ENCODE measurements around the gene CARD9.

CARD9 gene

DNA sequence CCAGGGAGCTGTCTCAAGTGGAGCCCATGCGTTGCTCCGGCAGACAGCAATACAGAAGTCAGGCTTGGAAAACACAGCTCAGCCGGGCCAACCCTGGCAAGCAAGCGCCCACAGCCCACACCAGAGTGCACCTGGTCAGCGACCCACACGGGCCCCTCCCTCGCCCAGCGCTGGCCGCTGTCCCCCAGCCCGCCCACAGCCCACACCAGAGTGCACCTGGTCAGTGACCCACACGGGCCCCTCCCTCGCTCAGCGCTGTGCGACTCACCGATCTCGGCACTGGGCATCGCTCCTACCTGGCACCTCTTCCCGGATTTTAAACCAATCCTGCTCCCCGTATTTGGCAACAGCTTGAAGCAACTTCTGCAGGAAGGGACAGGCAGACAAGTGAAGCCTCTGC, 13.7 kb upstream of the CARD9 start:
- TF ChIP-seq, protein P1, sequence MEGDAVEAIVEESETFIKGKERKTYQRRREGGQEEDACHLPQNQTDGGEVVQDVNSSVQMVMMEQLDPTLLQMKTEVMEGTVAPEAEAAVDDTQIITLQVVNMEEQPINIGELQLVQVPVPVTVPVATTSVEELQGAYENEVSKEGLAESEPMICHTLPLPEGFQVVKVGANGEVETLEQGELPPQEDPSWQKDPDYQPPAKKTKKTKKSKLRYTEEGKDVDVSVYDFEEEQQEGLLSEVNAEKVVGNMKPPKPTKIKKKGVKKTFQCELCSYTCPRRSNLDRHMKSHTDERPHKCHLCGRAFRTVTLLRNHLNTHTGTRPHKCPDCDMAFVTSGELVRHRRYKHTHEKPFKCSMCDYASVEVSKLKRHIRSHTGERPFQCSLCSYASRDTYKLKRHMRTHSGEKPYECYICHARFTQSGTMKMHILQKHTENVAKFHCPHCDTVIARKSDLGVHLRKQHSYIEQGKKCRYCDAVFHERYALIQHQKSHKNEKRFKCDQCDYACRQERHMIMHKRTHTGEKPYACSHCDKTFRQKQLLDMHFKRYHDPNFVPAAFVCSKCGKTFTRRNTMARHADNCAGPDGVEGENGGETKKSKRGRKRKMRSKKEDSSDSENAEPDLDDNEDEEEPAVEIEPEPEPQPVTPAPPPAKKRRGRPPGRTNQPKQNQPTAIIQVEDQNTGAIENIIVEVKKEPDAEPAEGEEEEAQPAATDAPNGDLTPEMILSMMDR (IDR thresholded peaks at IDR 0.05; ENCODE audit: insufficient read depth, low read depth, low read length, missing control alignments): no peak
- DNase-seq (ENCODE audit: low read depth): no peak
- H3K4me3 ChIP-seq (ENCODE audit: low read length): no peak overlapping the region

DNA sequence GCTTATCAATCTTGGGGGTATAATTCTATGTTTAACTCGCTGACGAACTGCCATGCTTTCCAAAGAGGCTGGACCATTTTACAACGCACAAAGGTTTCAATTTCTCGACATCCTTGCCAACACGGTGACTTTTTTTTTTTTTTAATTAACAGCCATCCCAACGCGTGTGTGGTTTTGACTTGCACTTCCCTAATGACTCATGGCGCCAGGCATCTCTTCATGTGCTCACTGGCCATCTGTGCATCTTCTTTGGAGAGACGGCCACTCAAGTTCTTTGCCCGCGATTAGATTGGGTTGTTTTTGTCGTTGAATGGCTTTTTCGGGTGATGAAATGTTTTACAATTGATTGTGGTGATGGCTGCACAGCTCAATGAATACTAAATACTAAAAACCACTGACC, 12.5 kb upstream of the CARD9 start:
- no peak overlapping the region for H3K4me3 ChIP-seq (ENCODE audit: low read length)
- TF ChIP-seq, protein P1 (IDR thresholded peaks at IDR 0.05; ENCODE audit: insufficient read depth, low read depth, low read length, missing control alignments): no peak
- no peak for DNase-seq (ENCODE audit: low read depth)

- DNase-seq (ENCODE audit: low read depth): no peak
- no peak overlapping the region for H3K4me3 ChIP-seq (ENCODE audit: low read length)
Measured at GRCh38 chr9:136385015-136385414, 11.5 kb upstream of the CARD9 start.

DNA sequence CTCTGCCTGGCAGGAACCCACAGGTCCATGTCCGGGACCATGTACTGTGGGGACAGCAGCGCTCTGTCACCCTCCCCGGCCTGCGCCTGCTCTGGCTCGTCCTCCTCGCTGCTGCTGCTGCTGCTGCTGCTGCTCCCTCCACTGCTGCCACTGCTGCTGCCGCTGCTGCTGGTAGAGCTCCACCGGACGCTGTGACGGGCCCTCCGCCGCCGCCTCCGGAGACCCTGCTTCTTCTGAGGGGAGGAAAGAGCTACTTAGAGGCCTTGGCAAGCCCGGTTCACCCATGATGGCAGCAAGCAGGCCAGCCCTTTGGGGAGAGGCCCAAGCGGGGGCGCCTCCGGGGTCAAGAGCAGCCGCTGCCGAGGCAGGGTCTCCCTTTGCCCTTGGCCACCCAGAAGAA, 10.0 kb upstream of the CARD9 start:
- TF ChIP-seq, protein P1 (IDR thresholded peaks at IDR 0.05; ENCODE audit: insufficient read depth, low read depth, low read length, missing control alignments): no peak
- DNase-seq (ENCODE audit: low read depth): no peak
- H3K4me3 ChIP-seq (ENCODE audit: low read length): no peak overlapping the region

More at GRCh38 chr9:136385015-136385414, 11.5 kb upstream of the CARD9 start:
- TF ChIP-seq, protein P1 (IDR thresholded peaks at IDR 0.05; ENCODE audit: insufficient read depth, low read depth, low read length, missing control alignments): no peak

DNA sequence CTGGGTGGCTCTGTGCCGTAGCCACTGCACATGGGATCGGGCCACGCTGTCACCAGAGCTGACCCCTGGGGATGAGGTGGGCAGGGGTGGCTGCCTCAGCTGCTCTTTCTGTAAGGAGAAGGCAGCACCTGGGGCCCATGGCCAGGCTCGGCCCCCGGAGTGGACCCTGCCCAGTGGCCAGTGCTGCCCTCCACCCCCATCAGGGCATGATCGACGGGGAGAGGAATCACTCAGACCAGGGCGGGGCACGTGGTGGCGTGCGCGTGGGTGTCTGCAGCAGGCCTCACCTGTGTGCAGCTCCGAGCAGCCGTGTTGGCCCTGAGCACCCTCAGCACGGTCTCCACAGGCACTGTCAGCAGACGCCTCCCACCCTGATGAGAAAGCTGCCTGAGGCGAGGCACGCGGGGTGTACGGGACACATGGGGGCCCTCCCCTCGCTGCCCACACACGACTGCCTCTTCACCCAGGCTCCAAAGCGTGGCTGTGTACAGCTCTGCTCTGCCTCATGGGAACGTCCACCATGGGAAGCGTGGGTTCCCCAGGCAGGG, 8.6 kb upstream of the CARD9 start:
- TF ChIP-seq, protein P1 (IDR thresholded peaks at IDR 0.05; ENCODE audit: insufficient read depth, low read depth, low read length, missing control alignments): no peak
- DNase-seq (ENCODE audit: low read depth): no peak
- H3K4me3 ChIP-seq (ENCODE audit: low read length): no peak overlapping the region

DNA sequence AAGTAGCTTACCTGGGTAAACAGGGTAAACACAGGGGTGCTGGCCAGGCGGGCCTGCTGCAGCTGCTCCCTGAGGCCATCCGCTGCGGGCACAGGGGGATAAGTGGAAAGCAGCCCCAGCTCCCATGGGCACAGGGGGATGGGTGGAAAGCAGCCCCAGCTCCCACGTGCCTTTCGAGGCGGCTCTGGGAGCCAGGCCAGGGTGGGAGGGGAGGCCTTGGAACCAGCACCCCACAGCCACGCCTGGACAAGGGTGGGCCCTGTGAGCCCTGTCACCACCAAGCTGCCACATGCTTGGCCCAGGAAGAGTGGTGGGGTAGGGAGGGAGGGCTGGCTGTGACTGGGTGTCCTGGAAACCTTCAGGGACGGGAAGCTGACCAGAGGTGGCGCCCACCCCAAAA, 7.8 kb upstream of the CARD9 start:
- H3K4me3 ChIP-seq (ENCODE audit: low read length): no peak overlapping the region
- no peak for DNase-seq (ENCODE audit: low read depth)
- TF ChIP-seq, protein P1 (IDR thresholded peaks at IDR 0.05; ENCODE audit: insufficient read depth, low read depth, low read length, missing control alignments): no peak

GRCh38 chr9:136380381-136380780, 6.9 kb upstream of the CARD9 start:
- DNase-seq (ENCODE audit: low read depth): no peak
- TF ChIP-seq, protein P1 (IDR thresholded peaks at IDR 0.05; ENCODE audit: insufficient read depth, low read depth, low read length, missing control alignments): no peak
- H3K4me3 ChIP-seq (ENCODE audit: low read length): no peak overlapping the region
